ENCODE measurements around the gene MGMT. TPM values are rescaled to one million over a fixed set of nuclear protein-coding genes. Genes with fewer than 3 reads are reported as not detected.

MGMT gene
- total and polyA plus RNA-seq, 2 of the 4 experiments (the other 2 are of a cell fraction): 11.5 to 17.8 TPM

DNA sequence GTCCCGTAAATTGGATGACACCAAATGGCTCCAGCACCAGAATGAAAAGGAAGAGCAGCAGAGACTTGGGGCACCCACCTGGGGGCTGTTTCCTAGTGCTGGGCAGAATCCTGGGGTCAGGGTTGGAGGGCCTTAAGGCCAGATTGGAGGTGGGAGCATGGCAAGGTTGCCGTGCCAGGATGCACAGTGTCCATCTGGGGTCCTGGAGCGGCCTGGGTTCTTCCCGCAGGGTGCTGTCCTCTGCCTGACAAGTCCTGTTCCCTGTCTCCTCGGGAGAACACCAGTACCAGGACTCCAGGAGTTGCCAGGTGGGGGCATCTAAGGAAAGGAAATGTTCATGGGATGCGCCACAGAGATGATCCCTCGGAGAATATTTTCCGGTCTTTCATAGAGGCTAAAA is 42.8 kb downstream of the MGMT start:
- Histone ChIP-seq H3K27ac (ENCODE audit: insufficient read depth, low read length) (no peak overlapping the region), H4K20me1 (ENCODE audit: insufficient read depth, low read length) (no peaks in the 10 kb centered on the region), H3K9me1 (ENCODE audit: insufficient read depth, low read length) (no peaks in the 10 kb centered on the region), H2BK5ac (ENCODE audit: low read depth, low read length, poor library complexity, severe bottlenecking) (no peak overlapping the region), H3K36me3 (ENCODE audit: control insufficient read depth, insufficient read depth, low read length) (no peaks in the 10 kb centered on the region), H3K56ac (ENCODE audit: extremely low read depth, insufficient read depth, low read length) (no peak overlapping the region), H3K4ac (ENCODE audit: low read depth, low read length) (no peak overlapping the region), H3K18ac (ENCODE audit: low read depth, low read length) (no peak overlapping the region), H3K4me3 (ENCODE audit: insufficient read depth, low read depth, low read length) (no peak overlapping the region), H4K8ac (ENCODE audit: low read depth in 2 of 2, low read length in 2 of 2) (no peak overlapping the region), H3K4me1 (ENCODE audit: control insufficient read depth, insufficient read depth, low read length) (peaks cover 4% of the 10 kb centered on the region; the same call in 1 of the 2 replicates), H3K9ac (ENCODE audit: low read depth, low read length) (no peak overlapping the region), H3K9me3 (ENCODE audit: control insufficient read depth, insufficient read depth, low read length) (peaks cover 3% of the 10 kb centered on the region), H3K4me2 (ENCODE audit: low read depth, low read length) (no peak overlapping the region), H2AK9ac (replicated peaks; ENCODE audit: low read depth, low read length, poor library complexity) (no peak overlapping the region), H2AFZ (replicated peaks; ENCODE audit: low read length, poor library complexity) (no peak overlapping the region), H3K14ac (replicated peaks; ENCODE audit: low read depth, low read length) (no peak overlapping the region), H3K23ac (ENCODE audit: low read depth, low read length) (no peak overlapping the region), H3K27me3 (ENCODE audit: control insufficient read depth, insufficient read depth, low read length) (no peaks in the 10 kb centered on the region), H2BK120ac (ENCODE audit: low read depth, low read length) (no peak overlapping the region), H4K5ac (ENCODE audit: low read depth, low read length) (no peak overlapping the region), H2BK20ac (ENCODE audit: low read depth, low read length) (no peak overlapping the region), H2AK5ac (ENCODE audit: low read depth, low read length) (no peak overlapping the region), H2BK15ac (ENCODE audit: low read depth, low read length) (no peak overlapping the region), H3K79me1 (ENCODE audit: low read depth in 1 of 2, low read length in 2 of 2) (peaks cover 4 to 13% of the 10 kb centered on the region in 2 experiments; a peak in 2 of 4 replicates), H4K91ac (ENCODE audit: insufficient read depth, low read depth, low read length) (no peak overlapping the region)
- ATAC-seq (ENCODE audit: low read depth): no peak
- CTCF ChIA-PET: interaction anchor here (0.6 kb wide), 1 partner anchor 21 kb away, joined by 3 read pairs; no protein-coding TSS in a partner anchor
- intact Hi-C loops (cut with micrococcal nuclease) (no loop called here), dilution Hi-C loops (cut with HindIII; ENCODE audit: low sequenced_read_pairs, unreplicated experiment) (no loop called here), in situ Hi-C loops (cut with MboI; ENCODE audit: low sequenced_read_pairs) (no loop called here)
- POLR2A ChIA-PET (ENCODE audit: unreplicated experiment): no interaction called here
- 90% methylated on average over 2 of the region's 8 CpGs; no CpG with 5 or more reads in 1 of the 2 experiments for WGBS, 2 experiments (ENCODE audit: extremely low coverage in 2 of 2, insufficient read length in 1 of 2)
- TF ChIP-seq NFE2L2 (IDR thresholded peaks at IDR 0.05; ENCODE audit: low read depth, low read length) (no peak), SMC3 (IDR thresholded peaks at IDR 0.05; ENCODE audit: low read depth, low read length) (no peak), FOS (IDR thresholded peaks at IDR 0.05; ENCODE audit: low read depth, low read length) (no peak), POLR2A (IDR thresholded peaks at IDR 0.05; ENCODE audit: low read depth, low read length) (no peak), CEBPB (IDR thresholded peaks at IDR 0.05; ENCODE audit: low read depth, low read length) (no peak), MXI1 (IDR thresholded peaks at IDR 0.05; ENCODE audit: borderline replicate concordance, low read depth, low read length) (no peak), CHD1 (IDR thresholded peaks at IDR 0.05; ENCODE audit: low read depth, low read length) (no peak), RAD21 (IDR thresholded peaks at IDR 0.05; ENCODE audit: low read length) (no peak), ELK1 (IDR thresholded peaks at IDR 0.05; ENCODE audit: borderline replicate concordance, low read depth, low read length) (no peak), MAZ (IDR thresholded peaks at IDR 0.05; ENCODE audit: borderline replicate concordance, low read depth, low read length) (no peak), RFX5 (IDR thresholded peaks at IDR 0.05; ENCODE audit: low read depth, low read length) (no peak), RCOR1 (IDR thresholded peaks at IDR 0.05; ENCODE audit: insufficient replicate concordance, low read length) (no peak), MAFK (IDR thresholded peaks at IDR 0.05; ENCODE audit: low read depth, low read length) (no peak), BHLHE40 (IDR thresholded peaks at IDR 0.05; ENCODE audit: low read depth, low read length) (no peak)
- TF ChIP-seq, protein P1, sequence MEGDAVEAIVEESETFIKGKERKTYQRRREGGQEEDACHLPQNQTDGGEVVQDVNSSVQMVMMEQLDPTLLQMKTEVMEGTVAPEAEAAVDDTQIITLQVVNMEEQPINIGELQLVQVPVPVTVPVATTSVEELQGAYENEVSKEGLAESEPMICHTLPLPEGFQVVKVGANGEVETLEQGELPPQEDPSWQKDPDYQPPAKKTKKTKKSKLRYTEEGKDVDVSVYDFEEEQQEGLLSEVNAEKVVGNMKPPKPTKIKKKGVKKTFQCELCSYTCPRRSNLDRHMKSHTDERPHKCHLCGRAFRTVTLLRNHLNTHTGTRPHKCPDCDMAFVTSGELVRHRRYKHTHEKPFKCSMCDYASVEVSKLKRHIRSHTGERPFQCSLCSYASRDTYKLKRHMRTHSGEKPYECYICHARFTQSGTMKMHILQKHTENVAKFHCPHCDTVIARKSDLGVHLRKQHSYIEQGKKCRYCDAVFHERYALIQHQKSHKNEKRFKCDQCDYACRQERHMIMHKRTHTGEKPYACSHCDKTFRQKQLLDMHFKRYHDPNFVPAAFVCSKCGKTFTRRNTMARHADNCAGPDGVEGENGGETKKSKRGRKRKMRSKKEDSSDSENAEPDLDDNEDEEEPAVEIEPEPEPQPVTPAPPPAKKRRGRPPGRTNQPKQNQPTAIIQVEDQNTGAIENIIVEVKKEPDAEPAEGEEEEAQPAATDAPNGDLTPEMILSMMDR (conservative IDR thresholded peaks at IDR 0.05; ENCODE audit: low read depth, low read length): no peak
- BruUV-seq (replicated peaks): no TSS peak
- DNase-seq: no peak

All from IMR-90 (cell line).